Measurements from ENCODE around the gene FAM174C.
"Not testable (repeated sequence)": the region's sequence is repeated elsewhere in the genome, so short reads cannot be mapped to it uniquely, and the experiment has no call there.

The FAM174C gene

DNA sequence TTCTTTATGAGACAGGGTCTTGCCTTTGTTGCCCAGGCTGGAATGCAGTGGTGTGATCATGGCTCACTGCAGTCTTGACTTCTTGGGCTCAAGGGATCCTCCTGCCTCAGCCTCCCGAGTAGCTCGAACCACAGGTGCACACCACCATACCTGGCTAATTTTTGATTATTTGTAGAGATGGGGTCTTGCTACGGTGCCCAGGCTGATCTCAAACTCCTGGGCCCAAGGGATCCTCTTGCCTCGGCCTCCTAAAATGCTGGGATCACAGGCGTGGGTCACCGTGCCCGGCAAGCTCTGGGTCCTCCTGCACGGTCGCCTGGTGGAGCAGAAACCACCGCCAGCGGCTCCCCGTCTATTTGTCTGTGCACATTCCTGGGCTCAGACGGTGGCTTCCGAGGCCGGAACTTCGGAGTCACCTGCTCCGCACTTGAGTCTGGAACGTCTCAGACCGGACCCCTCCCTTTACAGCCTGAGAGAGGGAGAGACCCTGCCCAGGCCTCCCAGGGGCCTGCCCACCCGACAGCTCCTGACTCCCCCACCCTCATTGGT, 32.5 kb downstream of the FAM174C start:
- no peak for DNase-seq

DNA sequence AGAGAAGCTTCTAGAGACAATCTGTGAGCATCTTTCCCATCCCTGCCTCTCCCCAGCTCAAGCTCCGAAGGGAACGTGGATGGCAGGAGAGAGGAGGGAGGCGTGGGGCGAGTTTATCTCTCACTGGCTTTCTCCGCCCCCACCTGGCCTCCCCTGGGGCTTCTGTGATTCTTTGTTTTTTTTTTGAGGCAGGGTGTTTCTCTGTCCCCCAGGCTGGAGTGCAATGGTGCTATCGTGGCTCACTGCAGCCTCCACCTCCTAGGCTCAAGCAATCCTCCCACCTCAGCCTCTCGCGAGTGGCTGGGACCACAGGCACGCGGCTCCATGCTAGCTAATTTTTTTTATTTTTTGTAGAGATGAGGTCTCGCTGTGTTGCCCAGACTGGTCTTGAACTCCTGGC, 33.4 kb downstream of the FAM174C start:
- DNase-seq, result no peak

DNA sequence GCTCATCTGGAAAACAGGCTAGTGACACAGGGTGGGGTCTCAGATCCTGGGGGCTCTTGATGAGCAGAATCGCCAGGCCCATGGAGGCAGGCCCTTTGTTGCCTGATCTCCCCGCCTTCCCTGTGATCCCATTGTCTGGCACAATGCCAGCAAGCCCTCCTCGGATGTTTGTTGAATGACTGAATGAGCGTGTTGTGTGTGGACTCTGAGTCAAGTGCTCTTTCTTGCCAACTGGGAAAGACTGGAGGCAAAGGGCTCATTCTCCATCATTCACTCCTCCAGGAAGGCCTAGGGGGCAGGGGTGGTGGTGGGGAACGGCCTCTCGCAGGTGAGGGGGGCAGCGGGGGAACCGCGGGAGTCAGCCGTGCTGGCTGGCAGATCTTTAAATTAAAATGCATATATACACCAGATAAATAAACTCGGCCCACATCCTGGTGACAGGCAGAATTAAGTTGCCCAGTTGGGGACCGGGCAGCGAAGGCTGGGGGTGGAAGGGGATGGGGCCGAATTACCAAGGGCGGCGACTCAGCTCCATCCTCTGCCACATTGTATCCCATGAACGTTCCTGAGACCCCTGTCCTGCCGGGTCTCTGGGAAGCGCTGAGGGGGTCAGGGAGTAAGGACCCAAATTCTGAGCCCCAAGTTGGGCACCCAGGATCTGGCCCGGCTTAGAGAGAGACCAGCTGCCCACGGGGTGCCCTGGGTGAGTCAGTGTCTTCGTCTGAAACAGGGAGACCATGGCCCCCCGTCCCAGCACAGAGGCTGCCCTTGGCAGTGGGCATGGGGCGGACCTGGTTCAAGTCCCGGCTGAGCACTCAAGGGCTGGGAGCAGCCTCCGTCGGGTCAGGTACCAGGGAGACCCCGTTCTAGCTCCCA, 34.9 kb downstream of the FAM174C start:
- DNase-seq, result no peak

DNA sequence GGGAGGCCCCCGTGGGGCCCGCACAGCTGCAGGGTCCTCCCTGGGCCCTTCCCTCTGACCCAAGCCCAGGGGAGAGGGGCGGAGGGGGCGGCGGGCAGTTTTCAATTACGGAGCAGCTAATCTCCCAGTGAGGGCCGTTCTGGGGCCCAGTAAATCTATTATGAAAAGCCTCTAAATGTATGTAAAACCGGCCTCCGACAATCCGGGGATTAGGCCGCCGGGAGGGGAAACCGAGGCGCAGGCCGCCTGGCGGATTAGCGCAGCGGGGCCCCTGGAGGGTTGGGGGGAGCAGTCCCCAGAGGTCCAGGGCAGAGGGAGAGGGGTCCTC, 35.5 kb downstream of the FAM174C start:
- no peak for DNase-seq

DNA sequence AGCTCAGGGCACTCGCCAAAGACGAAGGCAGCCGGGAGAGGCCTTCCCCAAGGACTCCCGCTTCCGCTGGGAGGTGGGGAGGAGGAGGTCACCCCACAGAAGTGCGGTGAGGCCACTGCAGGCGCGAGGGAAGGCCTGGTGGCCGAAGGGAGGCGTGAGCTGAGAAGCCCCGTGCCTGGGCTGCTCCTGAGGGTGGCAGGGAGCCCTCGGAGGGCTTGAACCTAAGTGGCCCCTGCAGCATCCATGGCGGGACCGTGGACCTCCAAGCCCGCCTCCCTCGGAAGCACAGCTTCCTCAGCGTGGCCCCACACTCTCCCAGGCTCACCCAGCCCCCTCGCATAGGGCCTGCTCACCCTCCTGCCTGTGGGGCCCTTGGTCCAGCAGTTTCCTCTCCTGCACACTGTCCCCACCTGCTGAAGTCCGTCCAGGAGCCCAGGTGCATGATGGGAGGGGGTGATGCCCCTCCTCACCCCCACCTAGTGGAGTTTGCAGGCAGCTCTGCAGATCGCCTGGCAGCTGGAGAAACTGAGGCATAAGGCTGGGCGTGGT, 36.3 kb downstream of the FAM174C start:
- DNase-seq, result no peak

DNA sequence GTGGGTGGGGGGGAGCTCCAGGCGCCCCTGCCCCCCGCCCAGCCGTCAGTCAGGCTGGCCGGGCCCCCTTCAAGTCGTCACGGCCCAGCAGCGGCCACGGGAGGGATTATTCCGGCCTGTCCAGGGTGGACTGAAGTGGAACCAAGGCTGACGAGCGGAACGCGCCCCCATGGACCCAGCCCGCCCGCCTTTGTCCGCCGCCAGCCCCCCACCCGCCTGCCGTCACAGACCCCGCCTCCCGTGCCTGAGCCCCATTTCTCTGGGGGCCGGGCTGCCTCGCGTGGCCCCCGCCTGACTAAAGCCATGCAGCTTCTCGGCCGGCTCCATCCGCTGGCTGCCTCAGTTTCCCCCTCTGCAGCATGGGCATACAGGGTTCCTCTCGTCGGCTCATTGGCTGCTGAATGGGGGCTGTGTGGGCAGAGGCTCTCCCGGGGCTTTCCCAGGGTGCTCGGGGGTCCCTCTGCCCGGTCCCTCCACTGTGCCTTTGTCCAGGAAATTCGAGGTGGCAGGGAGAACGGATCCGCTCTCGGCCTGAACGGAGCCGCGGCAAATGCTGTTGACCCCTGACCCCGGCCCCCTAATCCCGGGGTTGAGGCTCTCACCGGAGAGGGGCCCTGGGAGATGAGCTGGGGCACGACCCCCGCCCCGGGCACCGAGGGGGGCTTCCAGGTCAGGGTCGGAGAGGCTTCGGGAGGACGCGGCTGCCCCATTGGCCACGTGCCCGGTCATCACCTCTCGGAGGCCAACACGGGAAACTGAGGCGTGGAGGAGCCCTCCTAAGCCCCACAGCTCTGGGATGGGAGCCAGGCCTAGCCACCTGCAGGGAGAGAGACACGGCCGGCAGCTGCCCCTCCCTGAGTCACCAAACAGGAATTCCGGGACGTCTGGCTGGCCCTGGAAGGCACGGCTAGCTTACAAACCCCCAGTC, 37.7 kb downstream of the FAM174C start:
- DNase-seq, result no peak

DNA sequence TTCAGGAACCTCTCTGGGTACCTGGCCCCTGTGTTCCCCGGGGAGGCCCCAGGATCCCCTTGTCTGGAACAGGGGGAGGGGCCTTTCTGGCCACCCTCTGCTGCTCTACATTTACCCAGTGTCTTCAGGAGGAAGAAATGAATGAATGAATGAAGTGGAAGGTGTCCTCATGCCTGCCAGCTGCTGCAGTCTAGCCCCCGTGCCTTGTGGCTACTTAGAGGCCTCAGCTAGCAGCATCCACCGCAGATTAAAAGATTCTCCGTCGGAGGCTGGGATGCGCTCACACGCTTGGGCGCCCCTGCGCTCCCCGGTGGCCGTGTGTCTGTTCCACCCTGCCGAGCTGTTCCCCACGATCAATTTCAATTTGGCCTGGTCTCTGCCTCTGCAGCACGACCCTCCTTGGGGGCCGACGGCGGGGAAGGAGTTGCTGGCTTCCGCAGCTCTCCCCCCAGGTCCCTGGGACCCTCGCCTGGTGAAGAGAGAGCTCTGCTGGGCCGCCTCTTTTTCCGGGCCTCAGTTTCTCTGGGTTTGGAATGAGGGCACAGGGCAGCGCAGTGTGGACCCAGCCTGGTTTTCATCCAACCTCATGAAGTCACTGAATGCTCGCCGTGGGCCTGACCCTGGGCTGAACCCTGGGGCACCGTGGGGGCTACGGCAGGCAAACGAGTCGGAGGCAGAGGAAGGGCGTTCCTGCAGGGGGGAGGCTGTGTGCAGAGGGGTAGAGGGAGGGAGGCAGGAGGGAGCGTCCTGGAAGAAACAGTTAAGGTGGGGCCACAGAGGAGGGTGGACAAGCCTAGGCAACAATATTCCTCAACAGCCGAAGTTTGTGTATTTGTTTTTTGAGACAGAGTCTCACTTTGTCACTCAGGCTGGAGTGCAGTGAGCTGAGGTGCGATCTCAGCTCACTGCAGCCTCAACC, 38.6 kb downstream of the FAM174C start:
- no peak for DNase-seq

DNA sequence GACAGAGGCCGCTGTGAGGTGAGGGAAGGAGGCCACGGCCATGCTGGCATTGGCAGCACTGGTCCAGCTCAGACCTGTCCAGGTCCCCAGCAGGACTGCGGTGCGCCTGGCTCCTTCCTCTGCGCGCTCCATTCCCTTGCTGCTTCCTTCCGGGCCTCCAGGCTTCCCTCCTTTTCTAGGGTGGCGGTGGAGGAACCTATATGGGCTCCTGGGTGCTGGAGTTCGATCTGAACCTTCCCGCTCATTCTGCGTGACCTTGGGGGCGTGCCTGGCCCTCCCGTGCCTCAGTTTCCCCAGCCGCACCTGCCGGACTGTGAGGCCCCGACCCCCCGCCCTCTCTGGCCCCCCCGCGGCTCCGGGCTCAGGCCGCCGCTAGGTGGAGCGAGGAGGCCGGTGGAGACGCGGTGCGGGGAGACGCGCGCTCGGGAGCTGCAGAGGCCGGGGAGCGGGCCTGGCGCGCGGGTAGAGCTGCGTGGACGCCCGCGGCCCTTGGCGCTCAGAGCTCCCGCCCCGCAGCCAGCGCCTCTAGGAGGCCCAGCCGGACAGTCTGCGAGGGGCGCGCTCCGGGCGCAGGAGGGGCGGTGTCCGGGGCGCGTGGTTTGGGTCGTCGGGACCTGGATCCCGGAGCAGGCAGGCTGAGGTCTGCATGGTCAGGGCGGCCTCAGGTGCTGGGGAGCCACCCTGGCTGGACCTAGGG, 40.3 kb downstream of the FAM174C start:
- peak; percentile 48 for DNase-seq

DNA sequence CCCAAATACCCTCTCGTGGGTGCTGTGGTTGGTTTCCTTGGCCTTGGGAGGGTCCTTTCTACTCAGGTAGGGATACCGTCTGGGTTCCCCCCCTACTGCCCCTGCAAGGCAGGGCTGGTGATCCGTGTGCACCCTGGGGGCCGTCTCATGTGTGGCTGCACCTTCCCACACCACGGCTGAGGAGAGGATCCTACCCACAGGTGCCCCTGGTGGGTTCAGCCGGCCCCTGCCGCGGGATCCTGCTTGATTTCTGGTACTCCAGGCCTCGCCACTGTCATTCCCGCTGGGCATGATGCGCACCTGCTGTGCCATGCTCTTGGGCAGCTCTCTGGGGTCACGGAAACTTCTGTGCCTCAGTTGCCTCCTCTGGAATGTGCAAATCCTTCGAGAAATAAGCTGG, 41.1 kb downstream of the FAM174C start:
- no peak for DNase-seq

DNA sequence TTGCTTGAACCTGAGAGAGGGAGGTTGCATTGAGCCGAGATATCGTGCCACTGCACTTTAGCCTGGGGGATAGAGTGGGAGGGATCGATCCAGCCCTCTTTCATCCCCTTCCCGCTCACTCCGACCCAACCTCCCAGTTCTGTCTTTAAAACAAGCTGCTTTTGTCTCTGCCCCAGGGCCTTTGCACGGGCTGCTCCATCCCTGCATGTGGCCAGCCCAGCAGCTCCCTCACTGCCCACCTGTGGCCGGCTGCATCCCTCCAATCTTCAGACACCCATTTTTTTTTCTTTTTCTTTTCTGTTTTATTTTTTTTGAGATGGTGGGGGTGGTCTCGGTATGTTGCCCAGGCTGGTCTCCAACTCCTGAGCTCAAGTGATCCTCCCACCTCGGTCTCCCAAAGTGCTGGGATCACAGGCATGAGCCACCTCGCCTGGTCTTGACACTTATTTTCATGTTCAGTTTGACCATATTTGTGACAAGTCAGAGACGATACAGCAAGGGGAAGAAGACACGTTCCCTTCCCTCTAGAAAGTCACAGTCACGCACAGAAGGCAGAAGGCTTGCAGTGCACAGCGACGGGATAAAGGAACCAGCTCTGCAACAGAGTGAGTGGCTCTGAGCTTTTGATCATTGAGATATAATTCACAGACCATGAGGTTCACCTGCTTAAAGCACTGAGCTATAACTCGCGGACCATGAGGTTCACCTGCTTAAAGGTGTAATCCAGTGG, 42.1 kb downstream of the FAM174C start:
- DNase-seq, result no peak

DNA sequence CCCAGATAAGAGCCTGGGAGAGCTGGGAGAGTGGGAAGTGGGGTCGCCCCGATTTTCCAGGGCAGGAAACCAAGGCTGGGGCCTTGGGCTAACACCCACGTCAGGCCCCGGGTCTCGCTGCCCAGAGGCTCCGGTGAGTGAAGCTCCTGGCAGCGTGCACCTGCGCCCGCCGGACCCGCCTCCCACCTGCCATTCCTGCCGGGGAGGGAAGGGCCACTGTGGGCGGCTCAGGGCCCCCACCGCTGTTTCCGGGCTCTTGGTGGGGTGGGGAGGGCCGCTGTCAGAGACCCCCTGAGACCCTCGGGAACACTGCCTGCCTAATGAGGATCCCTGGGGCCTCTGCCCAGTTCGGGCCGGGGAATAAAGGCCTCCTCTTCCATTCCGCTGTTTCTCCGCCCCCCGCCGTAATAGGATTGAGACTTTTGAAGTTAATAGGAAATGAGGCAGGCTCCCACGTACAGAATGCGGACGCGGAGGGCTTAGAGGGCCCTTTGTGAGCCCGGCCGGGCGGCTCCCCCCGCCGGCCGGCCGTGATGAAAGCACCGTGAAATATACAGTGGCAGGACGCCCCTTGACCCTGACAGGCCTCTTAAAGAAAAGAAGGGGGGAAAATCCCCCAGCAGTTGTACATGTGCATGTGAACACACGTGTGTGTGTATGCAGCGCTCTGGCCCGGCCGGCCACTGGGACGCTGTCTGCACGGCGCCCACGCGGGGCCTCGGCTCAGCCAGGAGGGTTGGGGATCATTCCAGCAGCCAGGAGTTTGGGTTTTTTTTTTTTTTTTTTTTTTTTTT, 43.5 kb downstream of the FAM174C start:
- no peak for DNase-seq

DNA sequence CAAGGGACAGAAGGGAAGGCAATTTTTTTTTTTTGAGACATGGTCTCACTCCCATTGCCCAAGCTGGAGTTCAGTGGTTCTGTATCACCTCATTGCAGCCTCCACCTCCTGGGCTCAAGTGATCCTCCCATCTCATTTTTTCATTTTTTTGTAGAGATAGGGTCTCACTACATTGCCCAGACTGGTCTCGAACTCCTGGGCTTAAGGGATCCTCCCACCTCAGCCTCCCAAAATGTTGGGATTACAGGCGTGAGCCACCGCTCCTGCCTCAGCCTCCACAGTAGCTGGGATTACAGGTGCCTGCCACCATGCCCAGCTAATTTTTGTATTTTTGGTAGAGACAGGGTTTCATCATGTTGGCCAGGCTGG, 44.9 kb downstream of the FAM174C start:
- not testable (repeated sequence) for DNase-seq

DNA sequence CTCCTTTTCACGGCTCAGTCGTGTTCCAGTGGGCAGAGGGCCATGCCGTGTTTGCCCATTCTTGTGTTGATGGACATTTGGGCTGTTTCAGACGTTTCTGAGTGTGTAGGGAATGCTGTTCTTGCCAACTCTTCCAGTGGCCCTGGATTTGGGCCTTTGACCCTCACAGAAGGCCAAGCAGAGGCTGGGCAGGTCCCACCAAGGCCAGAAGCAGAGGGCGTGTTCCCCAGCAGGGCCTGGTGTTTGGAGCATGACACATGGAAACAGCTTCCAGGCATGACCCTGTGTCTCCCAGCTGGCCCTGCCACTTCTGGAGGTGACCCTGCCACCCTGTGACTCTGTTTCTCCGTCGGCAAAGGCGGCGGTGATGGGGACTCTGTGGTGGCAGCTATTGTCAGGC, 46.2 kb downstream of the FAM174C start:
- no peak for DNase-seq

DNA sequence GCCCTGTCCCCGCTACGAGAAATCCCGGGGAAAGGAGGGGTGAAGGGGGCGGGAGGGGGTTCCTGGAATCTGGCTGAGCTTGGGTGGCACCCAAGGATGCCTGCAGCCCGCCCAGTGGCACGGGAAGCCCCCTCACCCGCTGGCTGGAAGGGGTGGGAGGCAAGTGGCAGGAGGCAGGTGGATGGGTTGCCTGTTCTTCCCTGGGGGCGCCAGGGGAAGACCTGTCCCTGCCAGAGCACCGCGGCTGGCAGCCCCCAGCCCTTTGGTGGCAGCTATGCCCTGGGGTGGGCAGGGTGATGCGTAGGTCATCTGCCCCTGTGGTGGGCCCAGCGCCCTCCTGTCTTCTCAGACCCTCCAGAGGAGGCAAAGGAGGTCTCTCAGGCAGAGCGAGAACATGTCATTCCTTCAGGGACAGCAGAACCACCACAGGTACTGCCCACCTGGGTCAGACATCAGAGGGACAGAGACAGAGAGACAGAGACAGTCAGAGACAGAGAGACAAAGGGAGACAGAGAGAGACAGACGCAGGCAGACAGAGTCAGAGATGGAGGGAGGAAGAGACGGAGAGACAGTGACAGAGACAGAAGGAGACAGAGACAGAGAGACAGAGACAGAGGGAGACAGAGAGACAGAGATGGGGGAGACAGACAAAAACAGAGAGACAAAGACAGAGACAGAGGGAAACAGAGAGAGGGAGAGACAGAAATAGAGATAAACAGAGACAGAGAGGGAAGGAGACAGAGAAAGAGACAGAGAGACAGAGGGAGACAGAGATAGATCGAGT, 47.1 kb downstream of the FAM174C start:
- DNase-seq, result no peak

DNA sequence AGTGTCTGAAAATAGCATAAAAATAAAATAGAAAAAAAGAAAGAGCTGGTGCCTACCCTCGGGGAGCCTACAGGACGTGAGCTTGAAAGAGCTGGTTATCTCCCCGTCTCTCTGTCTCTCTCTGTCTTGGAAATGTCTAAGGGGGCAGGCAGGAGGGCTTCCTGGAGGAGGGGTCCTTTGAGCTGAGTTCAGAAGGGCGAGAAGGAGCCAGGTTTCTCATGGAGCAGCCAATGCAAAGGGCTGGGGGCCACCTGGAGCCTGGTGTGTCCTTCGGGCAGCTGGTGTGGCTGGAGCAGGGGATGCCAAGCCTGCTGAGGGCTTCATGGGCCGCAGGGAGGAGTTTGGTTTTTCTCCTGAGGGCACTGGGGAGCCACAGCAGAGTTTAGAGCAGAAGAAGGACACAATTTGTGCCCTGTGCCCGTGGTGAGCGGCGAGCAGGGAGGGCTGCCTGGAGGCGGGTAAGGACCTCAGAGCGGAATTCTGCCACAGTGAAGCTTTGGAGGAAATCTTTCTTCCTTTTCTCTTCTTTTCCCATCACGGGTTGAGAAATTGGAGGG, 49.0 kb downstream of the FAM174C start:
- no peak for DNase-seq

DNA sequence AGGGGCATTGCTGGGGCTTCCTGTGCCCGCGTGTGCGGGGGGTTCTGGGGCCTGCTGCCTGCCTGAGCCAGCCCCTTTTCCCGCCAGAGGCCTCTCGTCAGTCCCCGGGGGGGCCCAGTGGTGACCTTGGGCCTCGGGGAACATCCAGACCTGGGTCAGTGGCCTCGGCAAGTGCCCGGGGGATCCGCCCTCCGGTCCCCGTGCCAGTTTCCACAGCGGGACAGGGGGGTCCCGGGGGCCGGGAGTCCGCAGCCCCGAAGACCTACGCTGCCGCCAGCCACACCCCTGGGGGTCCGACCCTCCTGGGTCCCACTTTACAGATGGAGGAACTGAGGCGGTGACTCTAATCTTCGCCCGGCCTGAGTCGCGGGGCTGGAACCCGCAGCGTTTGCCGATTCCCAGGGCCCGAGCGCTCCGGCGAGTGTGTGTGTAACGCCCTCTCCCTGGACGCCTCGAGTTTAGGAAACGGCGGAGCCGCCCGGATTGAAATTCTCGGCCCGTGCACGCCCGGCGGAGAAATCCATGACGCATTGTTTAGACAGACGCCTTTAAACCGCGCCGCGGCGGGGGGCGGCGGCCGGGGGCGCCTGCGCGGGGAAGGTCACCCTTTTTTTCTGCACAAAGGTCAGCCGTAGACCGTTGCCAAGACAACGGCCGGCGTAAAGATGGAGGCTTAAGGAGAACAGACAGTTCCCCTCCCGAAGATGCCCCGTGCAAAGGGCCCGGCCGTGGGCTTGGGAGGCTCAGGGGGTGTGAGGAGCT, 49.7 kb downstream of the FAM174C start:
- DNase-seq, result peak; percentile 27

DNA sequence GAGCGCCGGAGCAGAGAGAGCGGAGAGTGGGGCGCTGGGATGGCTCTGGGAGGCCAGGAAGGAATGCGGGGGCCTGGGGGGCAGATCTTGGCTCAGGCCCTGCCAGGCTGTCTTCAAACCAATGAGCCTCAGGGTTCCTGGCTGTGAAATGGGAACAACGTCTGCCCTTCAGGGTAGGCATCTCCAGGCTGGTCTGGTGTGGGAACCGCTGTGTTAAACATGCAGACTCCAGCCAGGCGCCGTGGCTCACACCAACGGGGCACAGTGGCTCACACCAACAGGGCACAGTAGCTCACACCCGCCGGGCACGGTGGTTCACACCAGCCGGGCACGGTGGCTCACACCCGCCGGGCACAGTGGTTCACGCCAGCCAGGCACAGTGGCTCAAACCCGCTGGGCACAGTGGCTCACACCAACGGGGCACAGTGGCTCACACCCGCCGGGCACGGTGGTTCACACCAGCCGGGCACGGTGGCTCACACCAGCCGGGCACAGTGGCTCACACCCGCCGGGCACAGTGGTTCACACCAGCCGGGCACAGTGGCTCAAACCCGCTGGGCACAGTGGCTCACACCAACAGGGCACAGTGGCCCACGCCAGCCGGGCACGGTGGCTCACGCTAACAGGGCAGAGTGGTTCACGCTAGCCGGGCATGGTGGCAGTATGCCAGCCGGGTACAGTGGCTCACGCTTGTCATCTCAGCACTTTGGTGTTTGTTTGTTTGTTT, 50.4 kb downstream of the FAM174C start:
- no peak for DNase-seq

Measured in CD4-positive, alpha-beta T cell treated with Interleukin-6 for 4 hours (primary cell).